KOPT-K1 (cell line): ENCODE data around the gene COL23A1.

Experiments
- H3K27ac ChIP-seq: fragments of 200-600 bp; sonication (generic); 2 replicates; pipeline ENCODE4 v1.5.1; 2016; ENCODE audit warnings: antibody characterized with exemption, mild to moderate bottlenecking, low read depth, low read length; ENCODE audit not compliant: poor library complexity, severe bottlenecking
- H3K36me3 ChIP-seq: fragments of 200-600 bp; sonication (generic); 2 replicates; pipeline ENCODE4 v1.5.1; 2017; ENCODE audit warnings: antibody characterized with exemption, mild to moderate bottlenecking, low read length, moderate library complexity; ENCODE audit not compliant: insufficient read depth
- H3K9me3 ChIP-seq: fragments of 200-600 bp; sonication (generic); 2 replicates; pipeline ENCODE4 v1.5.1; 2017; ENCODE audit warnings: antibody characterized with exemption, low read length, mild to moderate bottlenecking; ENCODE audit not compliant: insufficient read depth, poor library complexity, severe bottlenecking

The COL23A1 gene

GRCh38 chr5:178520851-178521250, 69.3 kb downstream of the COL23A1 start:
- H3K36me3 ChIP-seq = no peaks in the 10 kb centered on the region
- peaks cover 11% of the 10 kb centered on the region for H3K9me3 ChIP-seq
- no peak overlapping the region for H3K27ac ChIP-seq

GRCh38 chr5:178519804-178520203, 70.4 kb downstream of the COL23A1 start:
- Histone ChIP-seq H3K36me3 (no peaks in the 10 kb centered on the region), H3K27ac (no peak overlapping the region)

GRCh38 chr5:178519155-178519554, 71.0 kb downstream of the COL23A1 start:
- Histone ChIP-seq H3K9me3 (peaks cover 11% of the 10 kb centered on the region), H3K36me3 (no peaks in the 10 kb centered on the region), H3K27ac (no peak overlapping the region)

More at GRCh38 chr5:178519804-178520203, 70.4 kb downstream of the COL23A1 start:
- peaks cover 11% of the 10 kb centered on the region for H3K9me3 ChIP-seq

GRCh38 chr5:178516504-178517235, 73.5 kb downstream of the COL23A1 start:
- Histone ChIP-seq H3K36me3 (no peaks in the 10 kb centered on the region), H3K27ac (no peak overlapping the region), H3K9me3 (peaks cover 16% of the 10 kb centered on the region)

GRCh38 chr5:178515776-178516503, 74.3 kb downstream of the COL23A1 start:
- Histone ChIP-seq H3K36me3 (no peaks in the 10 kb centered on the region), H3K27ac (no peak overlapping the region), H3K9me3 (peaks cover 16% of the 10 kb centered on the region)

- Histone ChIP-seq H3K9me3 (peaks cover 16% of the 10 kb centered on the region), H3K36me3 (no peaks in the 10 kb centered on the region), H3K27ac (no peak overlapping the region)
Observed at GRCh38 chr5:178514851-178515418, 75.3 kb downstream of the COL23A1 start.

- Histone ChIP-seq H3K9me3 (peaks cover 12% of the 10 kb centered on the region), H3K27ac (no peak overlapping the region), H3K36me3 (no peaks in the 10 kb centered on the region)
Observed at GRCh38 chr5:178511172-178511571, 79.0 kb downstream of the COL23A1 start.

GRCh38 chr5:178509491-178510057, 80.6 kb downstream of the COL23A1 start:
- Histone ChIP-seq H3K9me3 (peaks cover 12% of the 10 kb centered on the region), H3K36me3 (no peaks in the 10 kb centered on the region), H3K27ac (no peak overlapping the region)

GRCh38 chr5:178507151-178507932, 82.9 kb downstream of the COL23A1 start:
- no peaks in the 10 kb centered on the region for H3K36me3 ChIP-seq
- no peak overlapping the region for H3K27ac ChIP-seq
- H3K9me3 ChIP-seq = peaks cover 7% of the 10 kb centered on the region

GRCh38 chr5:178505639-178506407, 84.4 kb downstream of the COL23A1 start:
- peaks cover 7% of the 10 kb centered on the region for H3K9me3 ChIP-seq
- no peaks in the 10 kb centered on the region for H3K36me3 ChIP-seq
- H3K27ac ChIP-seq = no peak overlapping the region

- no peaks in the 10 kb centered on the region for H3K36me3 ChIP-seq
- no peak overlapping the region for H3K27ac ChIP-seq
- peaks cover 7% of the 10 kb centered on the region for H3K9me3 ChIP-seq
Observed at GRCh38 chr5:178504340-178504960, 85.7 kb downstream of the COL23A1 start.

- Histone ChIP-seq H3K9me3 (peaks cover 4% of the 10 kb centered on the region), H3K36me3 (no peaks in the 10 kb centered on the region), H3K27ac (no peak overlapping the region)
Observed at GRCh38 chr5:178502401-178503100, 87.6 kb downstream of the COL23A1 start.

- Histone ChIP-seq H3K9me3 (no peaks in the 10 kb centered on the region), H3K36me3 (no peaks in the 10 kb centered on the region)
Observed at GRCh38 chr5:178499352-178499751, 90.8 kb downstream of the COL23A1 start.

More at GRCh38 chr5:178499352-178499751, 90.8 kb downstream of the COL23A1 start:
- no peak overlapping the region for H3K27ac ChIP-seq
